GM18502 (cell line): ENCODE data around the gene SEC22B.
"Not testable (repeated sequence)": the region's sequence is repeated elsewhere in the genome, so short reads cannot be mapped to it uniquely, and the experiment has no call there.

Source experiments
- ATAC-seq: cut with Tn5 transposase; IDR thresholded peaks from one replicate; pipeline ENCODE4 v1.9.1; 2021; ENCODE audit warnings: mild to moderate bottlenecking; ENCODE audit not compliant: unreplicated experiment, poor library complexity

The SEC22B gene

GRCh38 chr1:120149420-120150059 is 26.8 kb downstream of the SEC22B start:
- ATAC-seq, result not testable (repeated sequence)

DNA sequence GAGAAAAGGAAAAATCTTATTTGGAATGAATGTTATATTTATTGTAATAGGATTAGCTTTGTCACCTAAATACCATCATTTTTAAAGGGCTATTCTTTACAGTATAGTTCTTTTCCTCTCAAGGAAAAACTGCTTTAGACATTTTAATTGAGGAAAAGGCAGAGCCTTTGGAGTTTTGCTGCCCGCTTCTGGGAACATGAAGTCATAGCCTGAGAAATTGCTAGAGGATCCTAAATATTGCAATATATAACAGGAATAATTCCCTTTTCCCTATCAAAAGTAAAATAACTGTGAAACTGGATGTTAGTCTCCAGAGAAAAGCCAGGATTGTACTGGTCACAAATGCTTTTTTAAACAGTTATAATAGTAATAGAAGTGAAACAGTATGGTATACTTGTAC is 30.5 kb downstream of the SEC22B start:
- ATAC-seq, result not testable (repeated sequence)

DNA sequence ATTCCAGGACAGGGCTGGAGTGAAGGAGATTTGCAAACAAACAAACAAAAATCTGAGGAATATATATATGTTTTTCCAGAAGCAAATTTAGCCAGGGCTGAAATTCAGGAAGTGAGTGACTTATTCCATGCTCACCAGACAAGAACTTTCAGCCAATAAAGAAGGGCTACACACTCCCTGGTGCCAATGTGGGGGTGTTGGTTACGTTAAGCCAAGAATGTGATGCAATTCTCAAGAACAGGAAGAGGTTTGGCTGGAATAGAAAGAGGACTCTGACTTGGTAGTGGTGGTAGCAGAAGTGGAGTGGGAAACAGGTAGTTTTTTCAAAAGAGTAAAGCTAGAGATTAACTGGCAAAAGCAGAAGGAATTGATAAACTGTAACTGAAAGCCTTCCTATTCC is 31.7 kb downstream of the SEC22B start:
- ATAC-seq, result not testable (repeated sequence)

- ATAC-seq, result not testable (repeated sequence)
Observed at GRCh38 chr1:120144169-120144568, 32.2 kb downstream of the SEC22B start.

DNA sequence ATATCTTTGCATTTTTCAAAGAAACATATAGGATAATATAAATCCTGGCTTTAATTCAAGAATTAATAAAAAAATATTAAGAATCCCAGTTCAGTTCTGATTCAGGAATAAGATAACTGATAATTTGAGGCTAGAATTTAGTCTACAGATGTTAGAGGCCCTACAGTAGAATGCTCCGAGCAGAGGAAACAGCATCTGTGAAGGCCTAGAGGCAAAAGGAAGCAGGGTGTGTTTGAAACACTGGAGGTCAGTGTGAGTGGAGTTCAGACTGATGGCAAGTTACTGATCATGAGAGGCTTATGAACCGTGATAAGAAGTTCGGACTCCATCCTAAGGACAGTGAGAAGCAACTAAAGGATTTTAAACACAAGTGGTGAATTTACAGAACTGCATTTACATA is 33.0 kb downstream of the SEC22B start:
- ATAC-seq, result not testable (repeated sequence)

GRCh38 chr1:120142512-120143263 is 33.6 kb downstream of the SEC22B start:
- ATAC-seq, result peak; percentile 99

DNA sequence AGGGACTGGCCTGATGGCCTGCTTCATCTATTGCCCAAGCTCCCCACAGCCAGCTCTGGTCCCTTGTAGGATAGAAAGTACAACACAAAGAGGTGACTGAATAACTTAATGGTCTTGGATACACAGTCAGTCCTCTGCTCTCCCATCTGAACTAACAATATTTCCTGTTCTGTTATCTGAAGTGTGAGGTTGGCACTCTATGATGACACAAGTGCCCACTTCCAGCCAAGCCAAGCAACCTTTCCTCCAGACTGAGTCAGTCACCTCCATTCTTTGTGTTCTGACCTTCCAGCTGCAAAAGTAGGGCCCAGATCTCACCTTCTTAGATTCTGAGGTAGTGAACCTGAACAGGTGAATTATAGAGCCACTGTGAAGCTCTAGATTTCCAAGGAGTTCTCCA is 34.5 kb downstream of the SEC22B start:
- not testable (repeated sequence) for ATAC-seq

- not testable (repeated sequence) for ATAC-seq
Observed at GRCh38 chr1:120140656-120141265, 35.6 kb downstream of the SEC22B start.

DNA sequence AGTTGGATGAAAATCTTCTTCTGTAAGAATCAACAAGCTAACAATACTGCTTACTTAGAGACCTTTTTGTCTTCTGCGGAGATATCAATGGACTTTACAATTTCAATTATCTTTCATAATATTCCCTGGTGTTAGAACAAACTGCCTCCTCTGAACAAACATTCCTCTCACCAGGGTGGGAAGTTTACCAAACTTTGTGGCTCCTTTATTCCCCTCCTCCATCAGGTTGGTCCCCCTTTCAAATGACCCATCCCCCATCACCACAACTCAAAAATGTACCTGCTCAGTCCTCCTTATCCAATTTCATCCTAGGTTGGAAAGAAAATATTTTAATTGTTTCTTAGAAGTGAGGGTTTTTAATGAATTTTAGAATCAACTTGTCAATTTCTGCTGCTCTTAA is 40.2 kb downstream of the SEC22B start:
- not testable (repeated sequence) for ATAC-seq

DNA sequence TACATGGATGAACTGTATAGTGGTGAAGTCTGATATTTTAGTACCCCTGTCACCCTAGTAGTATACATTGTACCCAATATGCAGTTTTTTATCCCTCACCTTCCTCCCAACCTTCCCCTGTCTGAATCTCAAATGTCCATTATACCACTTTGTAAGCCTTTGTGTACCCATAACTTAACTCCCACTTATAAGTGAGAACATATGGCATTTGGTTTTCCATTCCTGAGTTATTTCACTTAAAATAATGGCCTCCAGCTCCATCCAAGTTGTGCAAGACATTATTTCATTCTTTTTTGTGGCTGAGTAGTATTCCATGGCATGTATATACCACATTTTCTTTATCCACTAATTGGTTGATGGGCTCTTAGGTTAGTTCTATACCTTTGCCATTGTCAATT is 42.4 kb downstream of the SEC22B start:
- not testable (repeated sequence) for ATAC-seq

DNA sequence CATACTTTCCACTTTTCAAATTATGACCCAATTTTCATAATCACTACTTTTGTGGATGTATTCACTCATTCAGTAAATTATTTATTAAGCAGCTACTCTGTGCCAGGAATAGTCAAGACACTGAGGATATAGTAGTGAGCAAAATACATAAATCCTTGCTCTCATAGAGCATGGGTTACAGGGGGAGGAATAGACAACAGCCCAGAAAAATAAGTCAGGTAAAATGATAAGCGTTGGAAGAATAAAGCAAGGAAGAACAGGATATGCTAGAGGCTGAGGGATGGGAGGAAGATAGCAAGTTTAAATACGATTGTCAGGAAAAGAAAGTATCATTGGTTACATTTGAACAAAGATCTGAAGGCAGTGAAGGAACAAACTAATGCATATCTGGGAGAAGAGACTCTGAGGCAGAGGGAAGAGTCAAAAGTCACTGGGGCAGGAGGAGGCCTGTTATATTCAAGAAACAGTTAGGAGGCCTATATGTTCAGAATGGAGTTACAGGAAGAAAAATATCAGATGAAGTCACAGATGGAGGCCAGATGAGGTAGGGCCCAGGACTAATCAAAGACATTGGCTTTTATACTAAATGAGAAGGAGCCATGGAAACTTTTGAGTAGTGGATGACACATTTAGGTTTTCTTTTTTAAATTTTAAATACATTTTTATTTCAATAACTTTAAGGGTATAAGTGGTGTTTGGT is 42.9 kb downstream of the SEC22B start:
- no peak for ATAC-seq

- not testable (repeated sequence) for ATAC-seq
Observed at GRCh38 chr1:120132406-120132763, 43.9 kb downstream of the SEC22B start.

GRCh38 chr1:120131611-120132405 is 44.5 kb downstream of the SEC22B start:
- peak; percentile 87 for ATAC-seq

- ATAC-seq, result not testable (repeated sequence)
Observed at GRCh38 chr1:120127921-120128320, 48.4 kb downstream of the SEC22B start.

DNA sequence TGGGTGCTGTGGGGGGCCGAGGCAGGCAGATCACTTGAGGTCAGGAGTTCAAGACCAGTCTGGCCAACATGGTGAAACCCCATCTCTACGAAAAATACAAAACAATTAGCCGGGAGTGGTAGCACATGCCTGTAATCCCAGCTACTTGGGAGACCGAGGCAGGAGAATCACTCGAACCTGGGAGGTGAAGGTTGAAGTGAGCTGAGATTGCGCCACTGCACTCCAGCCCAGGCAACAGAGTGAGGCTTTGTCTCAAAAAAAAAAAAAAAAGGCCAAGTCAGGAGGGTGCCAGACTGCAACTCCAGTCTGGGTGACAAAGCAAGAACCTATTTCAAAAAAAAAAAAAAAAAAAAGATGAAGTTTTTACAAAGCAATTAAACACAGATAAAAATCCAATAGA is 50.1 kb downstream of the SEC22B start:
- not testable (repeated sequence) for ATAC-seq

- not testable (repeated sequence) for ATAC-seq
Observed at GRCh38 chr1:120124628-120125027, 51.7 kb downstream of the SEC22B start.

- peak; percentile 58 for ATAC-seq
Observed at GRCh38 chr1:120123813-120124510, 52.4 kb downstream of the SEC22B start.

- ATAC-seq, result peak; percentile 81
Observed at GRCh38 chr1:120122262-120122893, 53.9 kb downstream of the SEC22B start.

DNA sequence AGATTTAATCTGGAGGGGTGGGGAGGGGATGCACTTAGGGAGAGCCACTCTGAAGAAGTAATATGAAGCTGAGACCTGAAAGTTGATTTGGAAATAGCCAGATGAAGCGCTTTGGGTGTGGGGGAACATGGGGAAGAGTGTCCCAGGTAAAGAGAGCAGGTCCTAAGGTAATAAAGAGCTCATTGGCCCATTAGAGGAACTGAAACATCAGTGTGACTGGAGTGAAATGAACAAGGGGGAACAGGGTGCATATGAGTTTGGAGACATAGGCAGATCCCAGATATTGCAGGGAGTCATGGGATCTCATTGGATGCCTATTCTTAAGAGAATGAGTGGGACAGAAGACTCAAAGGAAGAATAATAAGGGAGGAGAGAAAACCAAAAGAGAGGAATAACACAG is 54.5 kb downstream of the SEC22B start:
- ATAC-seq, result not testable (repeated sequence)
